GM18499 (cell line): ENCODE results near the gene MUC2.

Experiments
- ATAC-seq: cut with Tn5 transposase; IDR thresholded peaks from one replicate; pipeline ENCODE4 v1.9.1; 2021; ENCODE audit warnings: moderate number of reproducible peaks; ENCODE audit not compliant: insufficient read depth, unreplicated experiment

The MUC2 gene

DNA sequence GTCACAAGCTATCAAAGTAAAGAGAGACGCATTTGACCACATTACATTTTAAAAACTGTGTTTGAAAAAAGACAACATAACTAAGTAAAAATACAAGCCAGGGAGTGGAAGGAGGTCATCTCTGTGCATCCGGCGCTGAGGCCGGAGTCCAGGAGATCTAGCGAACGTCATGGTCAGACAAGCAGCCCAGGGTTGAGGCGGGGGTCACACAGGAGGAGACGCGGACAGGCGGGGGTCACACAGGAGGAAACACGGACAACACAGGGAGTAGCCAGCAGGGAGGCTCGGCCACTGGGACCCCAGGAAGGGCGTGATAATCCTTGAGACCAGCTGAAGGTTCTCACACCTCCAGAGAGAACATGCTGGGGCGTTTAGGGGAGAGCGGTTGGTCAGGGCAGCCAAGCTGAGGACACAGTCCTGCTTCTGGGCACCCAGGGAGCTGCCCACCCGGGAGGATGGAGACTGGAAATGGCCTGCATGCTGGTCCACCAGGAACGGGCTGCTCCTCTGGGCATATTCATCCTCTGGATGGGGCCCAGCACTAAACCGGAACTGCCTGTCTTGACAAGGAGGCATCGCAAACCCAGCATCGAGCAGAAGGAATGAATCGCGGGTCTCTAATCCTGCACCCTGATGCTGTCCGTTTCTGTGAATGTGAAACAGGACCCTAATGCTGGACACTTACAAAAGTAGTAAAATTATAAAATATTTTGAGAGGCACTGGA, 42.2 kb downstream of the MUC2 start:
- ATAC-seq, result no peak

DNA sequence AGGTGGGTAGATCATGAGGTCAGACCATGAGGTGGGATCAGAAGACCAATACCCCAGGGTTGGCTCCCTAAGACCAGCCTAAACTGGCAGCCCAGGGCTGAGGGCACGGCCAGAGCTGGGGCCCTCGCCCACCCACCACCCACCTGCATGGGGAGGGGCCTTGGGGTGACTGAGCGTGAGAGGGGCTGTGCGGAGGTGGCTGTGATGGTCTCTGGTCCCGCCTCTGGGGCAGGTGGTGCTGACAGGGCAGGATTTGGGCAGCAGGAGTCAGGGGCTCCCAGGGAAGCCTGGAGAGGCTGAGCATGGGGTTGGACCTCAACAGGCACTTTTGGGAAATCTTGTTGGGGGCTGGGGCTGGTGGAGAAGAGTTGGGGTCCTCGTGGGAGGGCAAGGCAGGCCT, 43.3 kb downstream of the MUC2 start:
- no peak for ATAC-seq

DNA sequence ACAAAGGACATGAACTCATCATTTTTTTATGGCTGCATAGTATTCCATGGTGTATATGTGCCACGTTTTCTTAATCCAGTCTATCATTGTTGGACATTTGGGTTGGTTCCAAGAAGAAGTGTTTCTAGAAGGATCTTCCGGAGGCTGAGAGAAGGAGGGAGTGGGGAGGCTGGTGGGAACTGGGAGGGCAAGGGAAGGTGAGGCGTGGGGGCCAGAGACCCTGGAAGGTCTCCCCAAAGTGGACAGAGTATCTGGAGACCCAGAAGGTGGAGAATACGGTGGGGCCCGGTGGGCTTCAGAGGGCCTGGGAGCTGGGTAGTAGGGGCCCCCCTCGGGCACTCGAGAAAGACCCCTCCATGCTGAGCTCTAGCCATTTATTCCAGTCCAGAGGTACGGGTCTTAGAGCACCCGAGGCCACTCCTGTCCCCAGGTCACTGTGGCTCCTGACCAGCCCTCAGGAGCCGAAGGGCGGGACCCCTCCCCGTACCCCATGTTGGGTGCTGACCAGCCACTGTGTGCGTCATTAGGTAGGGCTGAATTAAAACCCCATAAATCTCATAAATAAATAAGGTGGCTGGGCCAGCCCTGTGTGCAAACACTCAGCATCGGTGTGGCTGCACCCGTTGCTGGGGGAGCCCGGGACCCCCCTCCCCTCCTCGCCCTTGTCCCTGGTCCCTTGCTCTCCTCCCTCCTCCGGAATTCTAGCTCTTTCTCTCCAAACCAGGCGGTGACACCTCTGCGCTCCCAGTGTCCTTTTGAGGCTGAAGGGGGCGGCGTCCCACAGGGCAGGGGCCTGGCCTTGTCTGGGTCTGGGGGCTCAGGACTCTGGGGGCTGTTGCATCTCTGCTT, 44.3 kb downstream of the MUC2 start:
- ATAC-seq, result no peak

DNA sequence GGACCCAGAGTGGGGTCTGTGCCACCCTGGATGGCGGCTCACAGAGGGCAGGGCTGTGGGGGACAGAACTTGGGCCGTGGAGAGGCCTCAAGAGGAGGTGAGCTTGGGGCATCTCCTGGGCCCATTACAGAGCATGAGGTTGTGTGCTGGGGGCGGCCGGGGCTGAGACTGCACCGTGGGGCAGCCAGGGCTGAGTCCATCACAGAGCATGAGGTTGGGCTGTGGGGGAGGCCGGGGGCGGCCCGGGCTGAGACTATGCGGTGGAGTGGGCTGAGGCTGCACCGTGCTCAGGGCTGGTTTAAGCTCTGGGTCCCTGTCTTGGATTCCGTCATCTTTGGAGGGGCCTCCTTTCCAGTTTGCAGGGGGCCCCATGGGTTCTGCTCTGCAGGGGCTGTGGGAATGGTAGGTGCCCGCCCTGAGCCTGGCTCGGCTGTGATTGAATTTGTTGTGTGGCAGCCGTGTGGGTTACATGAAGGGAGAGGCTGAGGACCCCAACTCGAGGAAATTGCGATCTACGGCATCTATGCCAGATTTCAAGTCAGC, 45.0 kb downstream of the MUC2 start:
- ATAC-seq, result no peak

DNA sequence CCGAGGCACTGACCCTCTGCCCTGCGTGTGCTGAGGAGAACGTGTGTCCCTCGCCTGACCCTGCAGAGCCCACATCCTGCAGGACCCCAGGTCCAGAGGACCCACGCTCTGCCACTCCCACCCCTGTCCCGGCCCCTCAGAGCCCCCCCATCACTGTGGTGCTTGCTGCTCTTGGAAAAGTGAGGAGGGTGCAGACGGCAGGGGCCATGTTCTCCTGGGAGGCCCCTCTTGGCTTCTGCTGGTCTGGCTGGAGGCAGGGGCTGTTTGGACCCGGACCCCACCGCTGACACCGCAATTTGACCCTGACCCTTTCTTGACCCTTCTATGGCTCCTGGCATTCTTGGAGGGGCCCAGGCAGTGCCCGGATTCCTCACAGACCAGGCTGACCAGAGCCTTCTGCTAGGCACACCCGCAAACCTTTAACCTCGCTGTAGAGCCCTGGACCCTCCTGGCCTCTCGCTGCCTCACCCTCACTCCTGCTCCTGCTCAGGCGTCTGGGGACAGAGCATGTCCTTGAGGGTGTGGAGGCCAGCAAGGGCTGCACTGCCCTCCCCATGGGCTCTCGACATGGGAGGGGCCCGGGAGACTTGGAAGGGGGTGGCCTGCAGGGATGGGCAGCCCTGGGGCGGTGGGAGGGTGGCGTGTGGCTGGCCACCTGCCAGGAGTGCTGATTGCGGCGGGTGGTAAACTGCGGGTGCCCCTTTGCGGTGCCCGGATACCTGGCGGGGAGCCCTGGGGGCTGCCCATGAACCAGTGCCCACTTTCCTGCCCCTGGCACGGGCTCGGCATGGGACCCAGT, 46.1 kb downstream of the MUC2 start:
- ATAC-seq, result no peak

DNA sequence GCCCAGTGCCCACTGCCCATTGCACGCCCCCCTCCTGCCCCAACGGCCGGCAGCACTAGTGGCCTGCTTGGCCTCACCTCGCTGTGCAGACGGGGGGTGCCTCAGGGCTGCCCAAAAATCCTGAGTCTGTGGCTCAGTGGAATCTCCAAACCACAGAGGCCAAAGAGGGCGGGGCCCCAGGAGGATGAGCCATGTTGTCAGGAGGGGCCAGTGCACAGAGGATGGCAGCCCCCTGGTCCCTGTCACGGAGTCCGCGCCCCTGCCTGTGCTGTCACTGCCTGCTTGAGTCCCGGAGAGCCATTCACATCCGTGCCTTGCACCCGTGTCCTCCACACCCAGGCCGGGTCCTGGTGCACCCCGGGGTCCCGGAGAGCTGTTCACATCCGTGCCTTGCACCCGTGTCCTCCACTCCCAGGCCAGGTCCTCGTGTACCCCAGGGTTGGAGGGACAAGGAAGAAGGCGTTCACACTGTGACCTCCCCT, 46.7 kb downstream of the MUC2 start:
- ATAC-seq, result no peak

DNA sequence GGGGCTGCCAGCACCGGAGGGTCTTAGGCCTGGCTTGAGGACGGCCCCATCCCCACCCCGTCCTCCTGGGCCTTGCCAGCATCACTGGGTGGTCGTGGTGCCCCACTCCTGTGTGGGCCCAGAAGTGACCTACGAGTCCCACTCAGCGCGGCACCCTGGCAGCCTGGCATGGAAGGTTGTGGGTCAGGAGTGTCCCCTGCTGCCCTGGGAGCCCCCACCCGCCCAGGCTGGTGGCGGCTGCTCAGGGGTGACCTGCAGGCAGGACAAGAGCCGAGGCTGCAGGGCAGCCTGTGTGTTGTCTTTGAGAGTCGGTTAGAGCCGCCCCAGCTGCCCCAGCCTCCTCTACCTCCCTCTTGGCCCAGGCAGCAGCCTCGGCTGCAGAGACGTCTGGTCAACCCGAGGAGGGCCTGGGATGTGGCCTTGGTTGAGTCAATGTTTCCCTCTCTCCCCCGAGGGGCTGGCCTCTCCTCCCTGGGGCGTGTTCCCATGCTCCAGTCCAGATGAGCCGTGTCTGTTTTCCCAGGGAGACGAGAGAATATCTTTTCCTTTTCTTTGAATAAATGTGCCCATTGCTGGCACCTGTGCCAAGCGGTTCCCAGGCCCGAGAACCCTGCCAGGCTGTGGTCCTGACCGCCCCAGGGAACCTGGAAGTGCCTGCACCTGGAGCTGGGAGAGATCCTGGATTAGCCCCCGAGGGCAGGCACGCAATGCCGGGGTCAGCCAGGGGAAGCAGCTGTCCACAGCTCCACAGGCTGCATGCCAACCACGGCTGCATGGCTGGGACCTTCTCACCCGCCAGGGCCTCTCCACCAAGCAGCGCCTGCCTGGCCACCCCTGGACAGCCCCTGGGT, 47.4 kb downstream of the MUC2 start:
- no peak for ATAC-seq

DNA sequence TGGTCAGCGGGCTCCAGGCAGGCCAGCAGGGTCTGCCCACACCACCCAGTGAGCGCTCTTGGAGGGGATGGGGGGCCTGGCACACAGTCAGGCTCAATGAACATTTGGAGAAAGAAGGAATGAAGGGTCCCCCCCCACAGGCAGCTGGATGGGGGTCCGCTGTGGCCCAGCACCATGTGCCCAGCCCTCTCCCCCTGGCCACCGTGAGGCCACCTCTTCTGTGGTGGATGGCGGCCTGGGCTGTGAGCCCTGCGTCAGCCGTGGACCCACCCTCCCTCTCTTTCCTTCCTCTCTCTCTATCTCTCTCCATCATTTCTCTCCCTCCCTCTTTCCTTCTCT, 48.0 kb downstream of the MUC2 start:
- no peak for ATAC-seq

DNA sequence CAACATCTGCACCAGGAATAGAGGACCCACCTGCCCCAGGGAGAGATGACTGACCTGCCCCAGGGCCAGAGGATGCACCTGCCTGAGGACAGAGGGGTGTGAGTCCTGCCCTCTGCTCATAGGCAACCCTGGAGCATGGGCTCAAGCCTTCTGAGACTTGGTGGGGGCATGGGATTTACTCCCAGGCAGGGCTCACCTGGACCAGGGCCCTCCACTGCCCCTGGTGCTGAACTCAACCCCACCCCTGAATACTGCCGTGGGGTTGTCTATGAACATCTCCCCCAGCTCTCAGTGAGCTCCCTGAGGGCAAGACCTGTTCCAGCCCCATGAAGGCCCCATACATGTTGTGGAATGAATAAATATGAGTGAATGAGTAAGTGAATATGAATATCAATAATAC, 49.3 kb downstream of the MUC2 start:
- ATAC-seq, result no peak
